WI38 (cell line): ENCODE data around the gene RUNX1.

Experiments used
- H3K4me3 ChIP-seq: 2 replicates; pipeline ENCODE4 v1.5.1; 2011; ENCODE audit warnings: low read depth, mild to moderate bottlenecking, control low read depth, low read length
- CTCF ChIP-seq: IDR thresholded peaks from 2 replicates; pipeline ENCODE4 v1.5.1; 2012; ENCODE audit warnings: low read depth, mild to moderate bottlenecking, control low read depth, low read length

Gene RUNX1

DNA sequence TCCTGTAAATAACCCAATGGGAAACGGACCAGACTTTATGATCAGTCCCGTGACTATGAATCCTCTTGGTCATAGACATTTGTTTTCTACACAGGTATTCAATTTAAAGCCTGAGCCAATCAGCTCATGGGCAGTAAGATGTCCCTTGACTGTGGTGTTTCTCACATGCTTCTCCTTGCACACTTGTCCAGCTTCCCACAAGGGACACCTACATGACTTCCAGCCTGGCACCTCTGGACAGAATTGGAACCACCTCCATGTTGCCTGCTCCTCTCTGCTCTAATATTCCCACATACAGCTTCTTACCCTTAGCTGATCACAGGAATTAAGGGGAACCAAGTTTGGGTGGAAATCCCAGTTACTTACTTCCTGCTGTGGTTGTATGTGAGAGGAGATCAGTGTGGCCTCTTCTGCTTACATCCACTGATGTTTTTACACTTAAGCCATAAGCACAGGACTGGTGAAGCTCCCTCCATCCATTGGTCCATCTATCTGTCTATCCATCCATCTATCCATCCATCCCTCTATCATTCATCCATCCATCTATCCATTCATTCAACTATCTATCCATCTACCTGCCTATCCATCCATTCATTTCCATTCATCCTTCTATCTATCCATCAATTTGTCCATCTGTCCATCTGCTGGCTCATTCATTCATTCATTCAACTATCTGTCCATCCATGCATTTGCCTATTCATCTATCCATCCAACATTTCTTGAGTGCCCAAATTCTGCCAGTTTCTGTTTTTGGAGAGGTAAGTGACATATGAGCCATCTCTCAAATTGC lies 16.4 kb downstream of the RUNX1 start:
- H3K4me3 ChIP-seq = no peak overlapping the region
- no peak for TF ChIP-seq CTCF

DNA sequence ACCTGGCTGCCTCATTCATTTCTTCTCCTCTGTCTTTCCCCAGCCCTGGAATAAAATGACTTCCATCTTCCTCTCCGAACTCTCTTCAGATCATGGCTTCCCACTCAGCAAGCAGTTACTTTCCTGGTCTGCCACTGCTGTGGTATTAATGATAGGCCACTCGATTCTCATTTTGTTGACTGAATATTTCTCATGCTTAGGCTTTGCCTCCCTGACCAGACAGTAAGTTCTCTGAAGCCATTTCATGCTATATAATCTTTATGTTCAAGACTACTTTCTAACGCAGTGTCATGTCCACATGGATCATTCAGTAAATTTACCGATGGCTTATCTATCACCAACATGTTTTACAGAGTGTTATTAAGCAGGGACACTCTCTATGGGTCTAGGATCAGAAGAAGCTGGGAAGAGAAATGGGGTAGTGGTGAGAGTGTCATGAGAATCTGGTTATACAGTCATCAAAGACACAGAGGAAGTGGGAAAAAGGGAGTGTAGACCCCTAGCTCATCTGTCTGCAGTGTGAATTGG lies 20.6 kb downstream of the RUNX1 start:
- TF ChIP-seq CTCF = no peak
- no peak overlapping the region for H3K4me3 ChIP-seq

- no peak overlapping the region for H3K4me3 ChIP-seq
Measured at GRCh38 chr21:35027563-35028450, 21.3 kb downstream of the RUNX1 start.

DNA sequence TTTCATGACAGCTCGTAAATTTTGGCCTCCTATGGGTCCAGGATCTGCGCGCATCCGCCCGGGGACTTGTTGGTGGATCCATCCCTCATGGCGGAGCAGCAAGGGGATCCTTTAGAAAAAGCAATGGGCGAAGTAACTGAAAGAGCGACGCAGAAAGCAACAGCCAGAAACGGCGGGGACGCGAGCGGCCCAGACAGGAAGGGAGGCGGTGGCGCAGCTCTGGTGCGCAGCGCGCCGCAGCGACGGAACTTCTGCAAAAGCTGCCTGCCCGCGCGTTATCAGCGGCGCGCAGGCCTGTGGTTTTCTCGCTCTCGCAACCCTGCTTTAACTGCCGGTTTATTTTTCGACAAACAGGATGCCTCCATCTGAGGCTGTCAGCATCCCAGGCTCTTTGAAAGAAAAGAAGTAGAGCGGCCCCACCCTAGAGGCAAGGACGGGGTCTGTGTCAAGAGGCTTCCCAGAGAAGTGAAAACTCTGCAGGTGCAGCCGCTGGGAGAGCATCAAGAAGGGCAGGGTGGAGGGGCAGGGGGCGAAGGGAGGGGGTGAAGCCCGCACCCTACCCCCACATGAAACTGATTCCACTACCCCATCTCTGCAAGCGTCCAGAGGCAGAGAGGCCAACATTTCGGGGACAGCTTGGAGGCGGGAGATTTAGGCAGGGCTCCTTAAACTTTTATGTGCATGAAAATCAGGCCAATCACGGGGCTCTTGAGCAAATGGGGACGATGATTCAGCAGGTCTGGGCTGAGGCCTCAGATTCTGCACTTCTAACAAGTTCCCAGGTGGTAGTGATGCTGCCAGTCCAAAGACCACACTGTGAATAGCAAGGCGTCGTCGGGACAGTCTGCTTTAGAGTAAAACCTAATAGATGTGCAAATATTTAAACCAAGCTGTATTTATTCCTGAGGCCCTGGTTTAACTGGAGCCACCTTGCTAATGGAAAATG lies 22.2 kb downstream of the RUNX1 start:
- H3K4me3 ChIP-seq = peak overlapping the region; percentile 18; the same call in 1 of the 2 replicates
- no peak for TF ChIP-seq CTCF

More at GRCh38 chr21:35027563-35028450, 21.3 kb downstream of the RUNX1 start:
- TF ChIP-seq CTCF = no peak

DNA sequence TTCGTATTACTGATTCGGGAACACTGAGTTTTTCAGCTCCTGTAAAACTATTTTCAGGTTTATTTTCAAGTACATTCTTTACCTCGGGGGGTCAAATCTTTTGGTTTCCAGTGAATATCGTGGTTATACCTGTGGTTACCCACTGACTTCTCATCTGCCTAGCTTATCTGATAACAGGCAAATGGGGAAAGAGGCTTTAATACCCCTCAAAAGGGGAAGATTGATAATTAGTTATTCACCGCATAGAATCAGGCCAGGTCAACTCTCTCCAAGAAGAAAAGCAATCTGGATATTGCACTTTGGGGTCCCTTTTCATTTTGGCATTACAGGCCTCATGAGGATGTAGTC lies 23.0 kb downstream of the RUNX1 start:
- peak overlapping the region; percentile 18; the same call in 1 of the 2 replicates for H3K4me3 ChIP-seq

More for the DNA sequence above, 23.0 kb downstream of the RUNX1 start:
- no peak for TF ChIP-seq CTCF
